Measurements from ENCODE around the gene TMEM127. TPM values are rescaled to one million over a fixed set of nuclear protein-coding genes. Genes with fewer than 3 reads are reported as not detected.
A peak's percentile ranks its signal among the peaks of the same experiment; 100 is the strongest.
"Not testable (repeated sequence)": the region's sequence is repeated elsewhere in the genome, so short reads cannot be mapped to it uniquely, and the experiment has no call there.

Gene TMEM127
- 10 to 100 TPM; 23.2 to 29.3 TPM for total RNA-seq

- DNase-seq (peak; percentile 99 to 100), ATAC-seq (replicated peaks in 1 of 2) (peak; percentile 92 to 94)
- H3K27me3 Mint-ChIP-seq (ENCODE audit: low read depth) = no peaks in the 10 kb centered on the region
- peaks cover 9 to 24% of the 10 kb centered on the region in 2 donors for H3K36me3 Mint-ChIP-seq (ENCODE audit: insufficient read depth in 2 of 2)
- H3K9me3 Mint-ChIP-seq = no peaks in the 10 kb centered on the region
- peaks cover 62% of the 10 kb centered on the region for H3K4me1 Mint-ChIP-seq (ENCODE audit: low read depth)
- H3K4me3 Mint-ChIP-seq = peak within 1 kb of the TSS; percentile 94 to 99
- peak within 1 kb of the TSS; percentile 85 for H3K27ac Mint-ChIP-seq
Measured at GRCh38 chr2:96265840-96266679, at the start of gene TMEM127, which contains the start of gene CIAO1. Gene TMEM127 (minus strand): TSS chr2:96265997. CDS start chr2:96265381, 616 bp downstream. Gene CIAO1 (plus strand): TSS chr2:96266225. CDS start chr2:96266351, 126 bp downstream.

GRCh38 chr2:96315005-96315399 is 49.2 kb upstream of the TMEM127 start:
- peaks cover 46% of the 10 kb centered on the region for H3K4me1 Mint-ChIP-seq (ENCODE audit: low read depth)
- H3K9me3 Mint-ChIP-seq = no peaks in the 10 kb centered on the region
- DNase-seq = no peak
- H3K4me3 Mint-ChIP-seq = peak overlapping the region in 1 of 2 donors; percentile 74
- H3K27ac Mint-ChIP-seq = peak overlapping the region; percentile 87
- peaks cover 0 to 4% of the 10 kb centered on the region in 2 donors for H3K36me3 Mint-ChIP-seq (ENCODE audit: insufficient read depth in 2 of 2)
- no peak for ATAC-seq (replicated peaks in 1 of 2)
- H3K27me3 Mint-ChIP-seq (ENCODE audit: low read depth) = no peaks in the 10 kb centered on the region

GRCh38 chr2:96308248-96308647 is 42.5 kb upstream of the TMEM127 start:
- DNase-seq (no peak), ATAC-seq (replicated peaks in 1 of 2) (no peak)
- Mint-ChIP-seq H3K27ac (no peak overlapping the region), H3K9me3 (no peaks in the 10 kb centered on the region), H3K36me3 (ENCODE audit: insufficient read depth in 2 of 2) (peaks cover 10 to 12% of the 10 kb centered on the region in 2 donors), H3K27me3 (ENCODE audit: low read depth) (no peaks in the 10 kb centered on the region), H3K4me1 (ENCODE audit: low read depth) (peaks cover 37% of the 10 kb centered on the region), H3K4me3 (no peak overlapping the region)

GRCh38 chr2:96306370-96306769 is 40.6 kb upstream of the TMEM127 start:
- Mint-ChIP-seq H3K27me3 (ENCODE audit: low read depth) (no peaks in the 10 kb centered on the region), H3K4me1 (ENCODE audit: low read depth) (peaks cover 47% of the 10 kb centered on the region), H3K27ac (peak overlapping the region; percentile 98), H3K9me3 (no peaks in the 10 kb centered on the region), H3K36me3 (ENCODE audit: insufficient read depth in 2 of 2) (peaks cover 21 to 29% of the 10 kb centered on the region in 2 donors), H3K4me3 (peak overlapping the region; percentile 97 to 100)
- ATAC-seq (replicated peaks in 1 of 2) (no peak), DNase-seq (no peak)

- Mint-ChIP-seq H3K9me3 (no peaks in the 10 kb centered on the region), H3K4me1 (ENCODE audit: low read depth) (peaks cover 52% of the 10 kb centered on the region), H3K27me3 (ENCODE audit: low read depth) (no peaks in the 10 kb centered on the region), H3K27ac (peak overlapping the region; percentile 98), H3K4me3 (peak overlapping the region; percentile 97 to 100), H3K36me3 (ENCODE audit: insufficient read depth in 2 of 2) (peaks cover 24 to 34% of the 10 kb centered on the region in 2 donors)
- DNase-seq (no peak), ATAC-seq (replicated peaks in 1 of 2) (no peak)
Measured at GRCh38 chr2:96305979-96306308, 40.1 kb upstream of the TMEM127 start.

GRCh38 chr2:96305091-96305978 is 39.5 kb upstream of the TMEM127 start, which contains the start of gene SNRNP200:
Gene SNRNP200 (minus strand): TSS chr2:96305546. CDS start chr2:96305437, 109 bp downstream.
- Mint-ChIP-seq H3K9me3 (no peaks in the 10 kb centered on the region), H3K4me3 (peak within 1 kb of the TSS; percentile 97 to 100), H3K27ac (peak within 1 kb of the TSS; percentile 98), H3K27me3 (ENCODE audit: low read depth) (no peaks in the 10 kb centered on the region), H3K36me3 (ENCODE audit: insufficient read depth in 2 of 2) (peaks cover 26 to 35% of the 10 kb centered on the region in 2 donors), H3K4me1 (ENCODE audit: low read depth) (peaks cover 52% of the 10 kb centered on the region)
- ATAC-seq (replicated peaks in 1 of 2) = peak; percentile 98 to 99
- DNase-seq = peak; percentile 93

GRCh38 chr2:96304606-96305005 is 38.8 kb upstream of the TMEM127 start:
- Mint-ChIP-seq H3K9me3 (no peaks in the 10 kb centered on the region), H3K4me3 (peak overlapping the region; percentile 97 to 100), H3K27ac (peak overlapping the region; percentile 98), H3K36me3 (ENCODE audit: insufficient read depth in 2 of 2) (peaks cover 26 to 42% of the 10 kb centered on the region in 2 donors), H3K27me3 (ENCODE audit: low read depth) (no peaks in the 10 kb centered on the region), H3K4me1 (ENCODE audit: low read depth) (peaks cover 52% of the 10 kb centered on the region)
- ATAC-seq (replicated peaks in 1 of 2) = no peak
- no peak for DNase-seq

GRCh38 chr2:96301865-96302264 is 36.1 kb upstream of the TMEM127 start:
- DNase-seq (no peak), ATAC-seq (replicated peaks in 1 of 2) (no peak)
- Mint-ChIP-seq H3K27me3 (ENCODE audit: low read depth) (no peaks in the 10 kb centered on the region), H3K4me1 (ENCODE audit: low read depth) (peaks cover 52% of the 10 kb centered on the region), H3K36me3 (ENCODE audit: insufficient read depth in 2 of 2) (peaks cover 35 to 60% of the 10 kb centered on the region in 2 donors), H3K9me3 (no peaks in the 10 kb centered on the region), H3K27ac (peak overlapping the region; percentile 79), H3K4me3 (peak overlapping the region in 1 of 2 donors; percentile 48)

- Mint-ChIP-seq H3K9me3 (no peaks in the 10 kb centered on the region), H3K27ac (no peak overlapping the region), H3K4me1 (ENCODE audit: low read depth) (peaks cover 11% of the 10 kb centered on the region), H3K4me3 (no peak overlapping the region), H3K36me3 (ENCODE audit: insufficient read depth in 2 of 2) (peaks cover 32 to 60% of the 10 kb centered on the region in 2 donors), H3K27me3 (ENCODE audit: low read depth) (no peaks in the 10 kb centered on the region)
- no peak for ATAC-seq (replicated peaks in 1 of 2)
- DNase-seq = no peak
Measured at GRCh38 chr2:96296925-96297324, 31.1 kb upstream of the TMEM127 start.

- H3K27me3 Mint-ChIP-seq (ENCODE audit: low read depth); H3K9me3 Mint-ChIP-seq; DNase-seq; H3K27ac Mint-ChIP-seq; H3K4me1 Mint-ChIP-seq (ENCODE audit: low read depth); ATAC-seq (replicated peaks in 1 of 2); H3K4me3 Mint-ChIP-seq: not testable (repeated sequence)
- peaks cover 25 to 54% of the 10 kb centered on the region in 2 donors for H3K36me3 Mint-ChIP-seq (ENCODE audit: insufficient read depth in 2 of 2)
Measured at GRCh38 chr2:96294271-96294670, 28.5 kb upstream of the TMEM127 start.

- ATAC-seq (replicated peaks in 1 of 2) (no peak), DNase-seq (no peak)
- Mint-ChIP-seq H3K27ac (no peak overlapping the region), H3K4me3 (no peak overlapping the region), H3K27me3 (ENCODE audit: low read depth) (no peaks in the 10 kb centered on the region), H3K36me3 (ENCODE audit: insufficient read depth in 2 of 2) (peaks cover 27 to 57% of the 10 kb centered on the region in 2 donors), H3K4me1 (ENCODE audit: low read depth) (peaks cover 14% of the 10 kb centered on the region), H3K9me3 (no peaks in the 10 kb centered on the region)
Measured at GRCh38 chr2:96291751-96292150, 26.0 kb upstream of the TMEM127 start.

GRCh38 chr2:96287273-96287856 is 21.6 kb upstream of the TMEM127 start:
- Mint-ChIP-seq H3K4me1 (ENCODE audit: low read depth) (peaks cover 14% of the 10 kb centered on the region), H3K36me3 (ENCODE audit: insufficient read depth in 2 of 2) (peaks cover 22 to 51% of the 10 kb centered on the region in 2 donors), H3K4me3 (no peak overlapping the region), H3K27ac (peak overlapping the region; percentile 21), H3K27me3 (ENCODE audit: low read depth) (no peaks in the 10 kb centered on the region), H3K9me3 (no peaks in the 10 kb centered on the region)
- ATAC-seq (replicated peaks in 1 of 2) (peak; percentile 25 to 35), DNase-seq (no peak)
